Spleen (tissue), 7 donors: Measurements from ENCODE around the gene LSS.

Experiments
- CTCF ChIP-seq, 11 experiments: fragments of 200-600 bp in 7 of 11; fragments of 450-650 bp in 4 of 11; sonication (generic) in 4 of 11; IDR thresholded peaks in 8 of 11; conservative IDR thresholded peaks in 3 of 11; 1 replicate in 7 of 11; 2 replicates in 4 of 11; pipeline versions ENCODE4 v1.4.0 to v1.8.0; 2016 to 2021; ENCODE audit warnings: antibody characterized with exemption in 11 of 11, inconsistent platforms in 4 of 11, mild to moderate bottlenecking in 1 of 11
- POLR2A ChIP-seq, 3 donors: fragments of 450-650 bp; IDR thresholded peaks; one replicate each; pipeline ENCODE4 v1.5.1; 2017; ENCODE audit warnings: antibody characterized with exemption in 3 of 3, mild to moderate bottlenecking in 1 of 3
- POLR2AphosphoS5 ChIP-seq, 3 donors: sonication (generic); formaldehyde crosslinking; IDR thresholded peaks; one replicate each; pipeline ENCODE4 v1.5.1; 2017; ENCODE audit warnings: antibody characterized with exemption in 3 of 3
- donor health status: DM: no; HTN: no; CAD: no; lungs with moderate emphysema.
- donor health status: DM: no; HTN: no; CAD: no.
- donor health status: DM: no; HTN: no; CAD: no.

- no peak for TF ChIP-seq POLR2A (IDR thresholded peaks at IDR 0.05)
- TF ChIP-seq CTCF (IDR thresholded peaks at IDR 0.05 in 8 of 11, conservative IDR thresholded peaks at IDR 0.05 in 3 of 11), result no peak
- no peak for TF ChIP-seq POLR2AphosphoS5 (IDR thresholded peaks at IDR 0.05)
These were observed 67.5 kb downstream of the LSS start for GRCh38 chr21:46160907-46161632.
